NCI-H345 treated with DMSO at 0.1 percent for 48 hours (cell line): Measurements from ENCODE around the gene MAGI2.

Experiments
- DNase-seq: peaks from one replicate; lab custom pipeline; 2025; ENCODE audit not compliant: unreplicated experiment; lab: John Stamatoyannopoulos, UW

MAGI2 gene

GRCh38 chr7:78212476-78213060 is 1240.9 kb downstream of the MAGI2 start:
- DNase-seq: no peak

GRCh38 chr7:78207269-78207668 is 1246.2 kb downstream of the MAGI2 start:
- DNase-seq: no peak

GRCh38 chr7:78206769-78207168 is 1246.7 kb downstream of the MAGI2 start:
- no peak for DNase-seq

GRCh38 chr7:78203042-78203720 is 1250.3 kb downstream of the MAGI2 start:
- DNase-seq: no peak

GRCh38 chr7:78198756-78199155 is 1254.7 kb downstream of the MAGI2 start:
- no peak for DNase-seq

GRCh38 chr7:78197447-78197846 is 1256.0 kb downstream of the MAGI2 start:
- DNase-seq: no peak

GRCh38 chr7:78195281-78195680 is 1258.2 kb downstream of the MAGI2 start:
- no peak for DNase-seq

GRCh38 chr7:78194611-78195010 is 1258.9 kb downstream of the MAGI2 start:
- no peak for DNase-seq

- DNase-seq: no peak
These were observed 1261.9 kb downstream of the MAGI2 start for GRCh38 chr7:78191475-78192079.

- no peak for DNase-seq
These were observed 1263.7 kb downstream of the MAGI2 start for GRCh38 chr7:78189762-78190161.

GRCh38 chr7:78185149-78185745 is 1268.2 kb downstream of the MAGI2 start:
- DNase-seq: no peak

- no peak for DNase-seq
These were observed 1269.2 kb downstream of the MAGI2 start for GRCh38 chr7:78184299-78184698.

- DNase-seq: no peak
These were observed 1273.5 kb downstream of the MAGI2 start for GRCh38 chr7:78179827-78180477.

- no peak for DNase-seq
These were observed 1274.3 kb downstream of the MAGI2 start for GRCh38 chr7:78179211-78179610.

- no peak for DNase-seq
These were observed 1275.1 kb downstream of the MAGI2 start for GRCh38 chr7:78178319-78178718.

GRCh38 chr7:78176171-78176570 is 1277.3 kb downstream of the MAGI2 start:
- DNase-seq: no peak

GRCh38 chr7:78175330-78176100 is 1278.0 kb downstream of the MAGI2 start:
- no peak for DNase-seq

- DNase-seq: no peak
These were observed 1279.8 kb downstream of the MAGI2 start for GRCh38 chr7:78173666-78174065.

- no peak for DNase-seq
These were observed 1280.4 kb downstream of the MAGI2 start for GRCh38 chr7:78172933-78173591.

GRCh38 chr7:78172267-78172757 is 1281.2 kb downstream of the MAGI2 start:
- peak; percentile 45 for DNase-seq
